ENCODE data around the gene LIMK1.
A peak's percentile ranks its signal among the peaks of the same experiment; 100 is the strongest.
"Not testable (repeated sequence)": the region's sequence is repeated elsewhere in the genome, so short reads cannot be mapped to it uniquely, and the experiment has no call there.

The LIMK1 gene

GRCh38 chr7:74083117-74083876 is at the start of gene LIMK1:
TSS of gene LIMK1 (plus strand) at chr7:74083804. CDS start at chr7:74083991, 187 bp downstream.
- Mint-ChIP-seq H3K4me1 (peaks cover 23% of the 10 kb centered on the region), H3K27me3 (no peaks in the 10 kb centered on the region), H3K4me3 (peak within 1 kb of the TSS; percentile 84), H3K9me3 (no peaks in the 10 kb centered on the region), H3K27ac (peak within 1 kb of the TSS; percentile 84), H3K36me3 (peaks cover 21% of the 10 kb centered on the region)
- ATAC-seq: peak; percentile 94

GRCh38 chr7:74037609-74038008 is 46.0 kb upstream of the LIMK1 start:
- Mint-ChIP-seq H3K9me3 (no peaks in the 10 kb centered on the region), H3K27ac (no peak overlapping the region), H3K27me3 (peaks cover 63% of the 10 kb centered on the region), H3K4me1 (no peaks in the 10 kb centered on the region), H3K36me3 (no peaks in the 10 kb centered on the region), H3K4me3 (no peak overlapping the region)
- no peak for ATAC-seq

- no peak for ATAC-seq
- no peak overlapping the region for H3K27ac Mint-ChIP-seq
- H3K4me3 Mint-ChIP-seq: no peak overlapping the region
- peaks cover 71% of the 10 kb centered on the region for H3K27me3 Mint-ChIP-seq
- no peaks in the 10 kb centered on the region for H3K9me3 Mint-ChIP-seq
- H3K36me3 Mint-ChIP-seq: no peaks in the 10 kb centered on the region
- H3K4me1 Mint-ChIP-seq: no peaks in the 10 kb centered on the region
Measured at GRCh38 chr7:74038194-74038961, 45.2 kb upstream of the LIMK1 start.

DNA sequence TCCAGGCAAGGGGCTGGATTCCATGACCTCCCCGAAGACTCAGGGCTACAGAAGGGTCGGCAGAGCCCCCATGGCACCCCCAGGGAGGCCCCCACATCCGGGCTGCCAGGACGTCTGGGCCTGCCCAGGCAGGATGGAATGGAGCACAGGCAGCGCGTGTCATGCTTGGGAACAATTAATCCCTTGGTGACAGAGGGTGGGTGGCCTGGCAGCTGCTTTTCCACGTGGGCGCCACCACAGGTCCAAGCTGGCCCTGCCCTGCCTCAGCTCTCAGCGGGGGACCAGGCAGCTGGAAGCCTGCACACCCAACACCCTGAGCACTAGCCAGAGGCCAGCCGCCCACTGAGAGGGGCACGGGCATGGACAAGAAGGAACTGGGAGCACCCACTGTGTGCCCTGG is 44.3 kb upstream of the LIMK1 start:
- H3K4me3 Mint-ChIP-seq: no peak overlapping the region
- no peak overlapping the region for H3K27ac Mint-ChIP-seq
- ATAC-seq: no peak
- no peaks in the 10 kb centered on the region for H3K9me3 Mint-ChIP-seq
- H3K27me3 Mint-ChIP-seq: peaks cover 80% of the 10 kb centered on the region
- no peaks in the 10 kb centered on the region for H3K36me3 Mint-ChIP-seq
- H3K4me1 Mint-ChIP-seq: no peaks in the 10 kb centered on the region

GRCh38 chr7:74040101-74040790 is 43.4 kb upstream of the LIMK1 start:
- ATAC-seq: no peak
- H3K4me1 Mint-ChIP-seq: no peaks in the 10 kb centered on the region
- H3K27ac Mint-ChIP-seq: no peak overlapping the region
- peaks cover 86% of the 10 kb centered on the region for H3K27me3 Mint-ChIP-seq
- H3K36me3 Mint-ChIP-seq: no peaks in the 10 kb centered on the region
- no peak overlapping the region for H3K4me3 Mint-ChIP-seq
- H3K9me3 Mint-ChIP-seq: no peaks in the 10 kb centered on the region

- H3K4me1 Mint-ChIP-seq: no peaks in the 10 kb centered on the region
- no peaks in the 10 kb centered on the region for H3K36me3 Mint-ChIP-seq
- peaks cover 79% of the 10 kb centered on the region for H3K27me3 Mint-ChIP-seq
- H3K9me3 Mint-ChIP-seq: no peaks in the 10 kb centered on the region
- H3K4me3 Mint-ChIP-seq: no peak overlapping the region
- no peak for ATAC-seq
- no peak overlapping the region for H3K27ac Mint-ChIP-seq
Measured at GRCh38 chr7:74040791-74041520, 42.6 kb upstream of the LIMK1 start.

DNA sequence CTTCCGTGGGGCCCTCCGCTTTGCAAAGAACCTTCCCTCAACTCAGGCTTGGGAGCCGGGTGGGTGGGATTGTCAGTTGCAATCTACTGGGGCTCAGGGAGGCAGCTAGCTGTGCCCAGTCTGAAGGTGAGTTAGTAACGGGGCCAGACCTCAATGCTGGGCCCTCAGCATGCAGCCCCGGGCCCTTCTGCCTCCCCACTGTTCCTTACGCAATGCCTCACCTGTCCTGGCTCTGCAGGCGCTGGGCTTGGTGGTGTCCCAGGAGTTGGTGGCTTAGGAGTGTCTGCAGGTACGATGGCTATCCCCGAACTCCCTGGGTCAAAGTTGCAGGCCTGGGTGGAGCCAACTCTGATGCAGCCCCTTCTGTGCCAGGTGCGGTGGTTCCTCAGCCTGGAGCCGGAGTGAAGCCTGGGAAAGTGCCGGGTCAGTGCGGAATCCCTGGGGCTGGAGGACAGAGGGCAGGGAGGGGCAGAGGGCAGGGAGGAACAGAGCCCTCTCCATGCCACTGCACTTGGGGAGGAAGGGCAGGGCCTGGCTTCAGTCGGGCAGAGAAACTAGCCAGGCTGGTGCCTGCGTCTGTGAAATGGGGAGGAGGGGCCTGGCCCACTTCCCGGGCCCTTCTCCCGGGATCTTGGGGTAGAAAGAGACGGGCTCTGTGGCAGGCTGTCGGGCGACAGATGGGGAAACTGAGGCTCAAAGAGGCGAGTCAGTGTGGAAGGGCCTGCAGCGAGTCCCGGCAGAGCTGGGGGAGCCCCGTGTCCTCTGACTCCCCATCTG is 40.7 kb upstream of the LIMK1 start:
- Mint-ChIP-seq H3K27ac (no peak overlapping the region), H3K27me3 (peaks cover 68% of the 10 kb centered on the region), H3K36me3 (no peaks in the 10 kb centered on the region), H3K9me3 (no peaks in the 10 kb centered on the region), H3K4me3 (no peak overlapping the region), H3K4me1 (no peaks in the 10 kb centered on the region)
- no peak for ATAC-seq

DNA sequence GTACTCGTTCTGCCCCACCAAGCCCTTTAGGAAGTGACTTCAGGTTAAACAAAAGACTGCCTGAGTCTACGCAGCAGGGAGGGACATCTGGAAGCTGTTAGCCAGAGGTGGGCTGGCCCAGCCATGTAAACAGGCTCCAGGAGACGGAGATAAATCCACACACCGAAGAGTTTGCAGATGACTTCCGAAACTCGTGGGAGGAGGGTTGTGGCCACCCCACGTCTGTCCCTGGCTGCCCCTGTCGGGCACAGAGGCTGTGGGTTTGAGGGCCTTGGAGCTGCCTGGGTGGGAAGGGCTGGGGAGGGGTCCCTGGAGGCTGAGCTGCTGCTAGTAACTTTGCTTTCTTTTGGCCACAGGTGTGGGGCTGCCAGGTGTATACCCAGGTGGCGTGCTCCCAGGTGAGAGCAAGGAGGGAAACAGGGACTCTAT is 40.1 kb upstream of the LIMK1 start:
- ATAC-seq: no peak
- Mint-ChIP-seq H3K9me3 (no peaks in the 10 kb centered on the region), H3K27ac (no peak overlapping the region), H3K27me3 (peaks cover 62% of the 10 kb centered on the region), H3K4me3 (no peak overlapping the region), H3K36me3 (no peaks in the 10 kb centered on the region), H3K4me1 (no peaks in the 10 kb centered on the region)

DNA sequence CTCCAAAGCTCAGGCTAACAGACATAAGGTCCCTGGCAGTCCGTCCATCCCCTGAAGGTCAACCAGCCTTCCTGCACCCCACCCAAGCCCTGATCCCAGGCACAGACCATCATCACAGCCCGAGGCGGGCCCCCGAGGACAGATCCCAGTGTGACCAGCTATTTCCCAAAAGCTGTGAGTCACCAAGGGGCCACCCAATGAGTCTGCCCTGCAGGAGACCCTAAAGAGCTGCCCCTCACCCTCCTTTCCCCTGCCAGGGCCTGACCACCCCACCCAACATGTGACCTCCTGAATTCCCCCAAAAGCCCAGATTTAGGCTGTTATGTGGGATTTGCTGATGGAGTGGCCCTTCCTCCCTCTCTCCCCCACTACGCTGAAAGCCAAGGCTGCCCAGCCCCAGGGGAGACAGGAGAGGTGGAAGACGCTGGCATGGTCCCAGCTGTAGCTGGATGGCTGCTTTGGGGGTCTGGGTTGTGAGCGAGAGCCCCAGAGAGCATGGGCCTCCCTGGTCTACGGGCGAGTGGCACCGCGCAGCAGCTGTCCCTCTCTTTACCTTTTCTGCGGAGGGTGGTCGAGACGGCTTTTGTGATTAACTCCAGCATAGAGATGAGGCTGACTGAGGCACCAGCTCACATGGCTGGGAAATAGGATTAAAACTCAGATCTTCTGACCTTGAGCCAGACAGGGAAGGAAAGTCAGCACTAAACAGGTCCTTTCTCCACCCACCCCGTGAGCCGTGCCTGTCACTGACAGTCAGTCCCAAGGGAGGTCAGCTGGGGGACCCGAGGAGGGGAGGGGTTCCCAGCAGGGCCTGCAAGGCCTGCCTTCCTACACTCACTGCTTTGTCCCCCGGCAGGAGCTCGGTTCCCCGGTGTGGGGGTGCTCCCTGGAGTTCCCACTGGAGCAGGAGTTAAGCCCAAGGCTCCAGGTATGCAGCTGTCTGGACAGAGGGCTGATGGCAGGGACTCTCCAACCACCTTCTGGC is 38.9 kb upstream of the LIMK1 start:
- ATAC-seq: no peak
- peaks cover 50% of the 10 kb centered on the region for H3K27me3 Mint-ChIP-seq
- no peaks in the 10 kb centered on the region for H3K36me3 Mint-ChIP-seq

DNA sequence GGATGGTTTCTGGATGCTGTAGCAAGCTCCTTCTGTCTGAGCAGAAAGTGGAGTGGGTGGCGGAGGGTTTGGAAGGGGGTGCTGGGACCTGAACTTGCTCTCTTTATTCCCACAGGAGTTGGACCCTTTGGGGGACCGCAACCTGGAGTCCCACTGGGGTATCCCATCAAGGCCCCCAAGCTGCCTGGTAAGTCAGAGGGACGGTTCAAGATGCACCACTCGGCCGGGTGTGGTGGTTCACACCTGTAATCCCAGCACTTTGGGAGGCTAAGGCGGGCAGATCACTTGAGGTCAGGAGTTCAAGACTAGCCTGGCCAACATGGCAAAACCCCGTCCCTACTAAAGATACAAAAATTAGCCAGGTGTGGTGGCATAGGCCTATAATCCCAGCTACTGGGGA is 37.0 kb upstream of the LIMK1 start:
- H3K36me3 Mint-ChIP-seq, H3K9me3 Mint-ChIP-seq, H3K4me3 Mint-ChIP-seq, H3K27ac Mint-ChIP-seq, ATAC-seq, H3K4me1 Mint-ChIP-seq: not testable (repeated sequence)
- H3K27me3 Mint-ChIP-seq: peaks cover 33% of the 10 kb centered on the region

More for the DNA sequence above, 38.9 kb upstream of the LIMK1 start:
- no peaks in the 10 kb centered on the region for H3K4me1 Mint-ChIP-seq
- H3K4me3 Mint-ChIP-seq: no peak overlapping the region
- H3K9me3 Mint-ChIP-seq: no peaks in the 10 kb centered on the region
- no peak overlapping the region for H3K27ac Mint-ChIP-seq

GRCh38 chr7:74047804-74048380 is 35.7 kb upstream of the LIMK1 start:
- no peak overlapping the region for H3K4me3 Mint-ChIP-seq
- H3K27ac Mint-ChIP-seq: no peak overlapping the region
- H3K9me3 Mint-ChIP-seq: no peaks in the 10 kb centered on the region
- no peak for ATAC-seq
- no peaks in the 10 kb centered on the region for H3K36me3 Mint-ChIP-seq
- H3K4me1 Mint-ChIP-seq: peaks cover 8% of the 10 kb centered on the region
- peaks cover 30% of the 10 kb centered on the region for H3K27me3 Mint-ChIP-seq

DNA sequence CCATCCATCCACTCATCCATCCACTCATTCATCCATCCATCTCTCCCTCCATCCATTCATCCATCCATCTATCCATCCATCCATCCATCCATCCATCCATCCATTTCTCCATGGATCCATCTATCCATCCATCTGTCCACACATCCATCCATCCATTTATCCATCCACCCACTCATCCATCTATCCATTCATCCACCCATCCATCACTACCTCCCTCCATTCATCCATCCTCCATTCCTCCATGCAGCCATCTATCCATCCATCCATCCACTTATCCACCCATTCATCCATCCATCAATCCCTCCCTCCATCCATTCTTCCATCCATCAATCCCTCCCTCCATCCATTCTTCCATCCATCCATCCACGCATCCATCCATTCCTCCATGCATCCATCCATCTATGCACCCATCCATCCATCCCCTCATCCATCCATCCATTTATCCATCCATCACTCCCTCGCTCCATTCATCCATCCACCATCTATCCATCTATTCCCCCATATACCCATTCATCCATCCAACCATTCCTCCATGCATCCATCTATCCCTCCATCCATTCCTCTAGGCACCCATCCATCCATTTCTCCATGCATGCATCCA is 34.5 kb upstream of the LIMK1 start:
- no peak for ATAC-seq
- Mint-ChIP-seq H3K4me3 (no peak overlapping the region), H3K27ac (no peak overlapping the region), H3K36me3 (no peaks in the 10 kb centered on the region), H3K27me3 (peaks cover 30% of the 10 kb centered on the region), H3K4me1 (peaks cover 8% of the 10 kb centered on the region), H3K9me3 (peaks cover 6% of the 10 kb centered on the region)
